HG02943 (cell line): ENCODE results near the gene FHAD1.

Source experiments
- ATAC-seq: cut with Tn5 transposase; IDR thresholded peaks from one replicate; pipeline ENCODE4 v1.9.1; 2021; ENCODE audit warnings: mild to moderate bottlenecking, low read depth, moderate library complexity; ENCODE audit not compliant: unreplicated experiment

Gene FHAD1

DNA sequence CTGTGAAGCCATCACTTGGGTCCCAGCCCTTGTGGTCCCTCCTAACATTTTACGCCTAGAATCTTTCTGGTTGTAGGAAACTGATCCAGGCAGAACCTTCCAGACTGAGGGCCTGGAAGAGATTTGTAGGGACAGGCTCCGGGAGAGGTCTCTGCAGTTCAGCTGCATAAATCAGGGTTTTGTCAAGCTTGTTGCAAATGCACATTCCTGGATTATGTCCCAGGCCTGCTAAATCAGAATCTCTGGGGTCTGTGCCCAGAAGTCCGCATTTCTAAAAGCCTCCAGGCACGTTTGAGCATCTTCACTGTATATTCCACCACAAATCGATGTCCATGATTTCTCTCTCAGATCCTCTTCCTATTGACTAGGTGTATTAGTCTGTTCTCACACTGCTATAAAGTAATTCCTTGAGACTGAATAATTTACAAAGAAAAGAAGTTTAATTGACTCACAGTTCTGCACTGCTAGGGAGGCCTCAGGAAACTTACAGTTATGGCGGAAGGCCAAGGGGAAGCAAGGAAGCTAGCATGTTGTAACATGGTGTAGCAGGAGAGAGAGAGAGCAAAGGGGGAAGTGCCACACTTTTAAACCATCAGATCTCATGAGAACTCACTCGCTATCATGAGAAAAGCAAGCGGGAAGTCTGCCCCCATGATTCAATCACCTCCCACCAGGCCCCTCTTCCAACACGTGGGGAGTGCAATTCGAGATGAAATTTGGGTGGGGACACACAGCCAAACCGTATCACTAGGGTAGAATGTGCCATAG lies 1.2 kb upstream of the FHAD1 start:
- ATAC-seq, result no peak

DNA sequence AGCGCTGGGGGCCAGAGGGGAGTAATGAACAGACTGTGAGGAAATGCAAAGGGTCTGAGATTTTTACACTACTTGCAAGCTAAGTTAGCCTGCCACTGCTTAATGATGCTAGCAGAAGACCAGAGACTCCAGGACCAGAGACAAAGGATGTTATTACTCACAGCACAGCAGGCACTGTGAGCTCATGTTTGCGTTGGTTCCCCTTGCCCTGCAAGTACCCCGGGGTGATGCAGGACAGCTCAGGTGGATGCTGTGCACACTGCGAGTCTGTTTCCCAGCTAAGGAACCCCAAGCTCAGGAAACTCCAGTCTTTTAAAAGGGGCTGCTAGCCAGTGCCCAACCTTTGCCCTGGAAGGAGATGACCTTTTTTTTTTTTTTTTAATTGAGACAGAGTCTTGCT lies 1.2 kb downstream of the FHAD1 start:
- no peak for ATAC-seq

DNA sequence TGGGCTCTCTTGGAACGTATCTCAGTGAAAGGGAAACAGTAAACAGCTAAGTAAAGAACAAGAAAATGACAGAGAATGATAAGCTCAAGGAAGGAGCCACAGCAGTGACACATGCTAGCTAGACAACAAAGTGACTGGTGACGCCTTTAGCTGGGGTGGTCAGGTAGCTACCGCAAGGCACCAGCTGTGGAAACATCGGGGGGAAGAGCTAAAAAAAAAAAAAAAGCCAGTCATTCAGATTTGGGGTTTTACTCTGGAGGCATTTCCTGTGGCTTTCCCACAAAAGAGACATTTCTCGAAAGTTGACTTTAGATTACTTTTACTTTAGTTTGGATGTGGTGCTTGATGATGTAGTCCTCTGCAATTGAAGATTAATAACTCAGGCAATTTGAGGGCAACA lies 2.1 kb downstream of the FHAD1 start:
- ATAC-seq, result no peak

DNA sequence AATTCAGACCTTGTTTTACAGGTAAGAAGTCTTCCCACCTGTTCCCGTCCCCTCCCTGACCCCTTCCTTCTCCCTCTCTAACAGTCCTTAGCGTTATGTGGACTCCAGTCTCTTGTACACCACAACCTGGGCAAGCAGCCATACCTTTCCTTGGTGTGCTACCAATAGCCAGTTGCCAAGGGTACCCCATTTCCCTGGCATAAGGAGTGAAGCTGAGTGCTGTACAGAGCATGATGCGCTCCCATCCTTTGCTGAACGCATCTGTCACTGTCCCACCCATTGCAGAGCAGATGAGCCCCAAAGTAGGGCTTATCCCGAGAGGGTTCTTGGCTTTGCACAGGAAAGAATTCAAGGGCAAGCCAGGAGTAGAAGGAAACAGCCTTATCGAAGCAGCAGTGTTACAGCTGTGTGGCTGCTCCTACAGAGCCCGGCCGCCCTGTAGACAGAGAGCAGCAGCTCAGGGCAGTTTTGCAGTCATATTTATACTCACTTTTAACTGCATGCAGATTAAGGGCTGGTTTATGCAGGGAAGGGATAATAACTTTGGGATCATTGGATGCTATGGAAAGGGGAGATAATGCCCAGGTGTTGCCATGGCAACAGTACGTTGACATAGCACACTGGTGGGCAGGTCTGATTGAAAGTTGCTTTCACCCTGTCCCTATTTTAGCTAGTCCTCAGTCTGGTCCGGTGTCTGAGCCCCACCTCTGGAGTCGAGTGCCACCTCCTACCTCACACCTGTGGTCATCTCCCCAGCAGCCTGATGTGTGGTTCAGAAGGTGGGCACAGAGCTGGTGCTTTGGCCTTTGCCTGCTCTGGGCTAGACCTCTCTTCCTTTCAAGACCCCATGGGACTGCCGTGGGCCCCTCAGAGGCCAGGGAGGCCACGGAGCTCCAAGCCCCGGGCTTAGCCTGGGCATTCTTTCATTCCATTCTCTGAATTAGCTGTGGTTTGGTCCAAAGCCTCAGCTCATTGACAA lies 5.1 kb downstream of the FHAD1 start:
- no peak for ATAC-seq

DNA sequence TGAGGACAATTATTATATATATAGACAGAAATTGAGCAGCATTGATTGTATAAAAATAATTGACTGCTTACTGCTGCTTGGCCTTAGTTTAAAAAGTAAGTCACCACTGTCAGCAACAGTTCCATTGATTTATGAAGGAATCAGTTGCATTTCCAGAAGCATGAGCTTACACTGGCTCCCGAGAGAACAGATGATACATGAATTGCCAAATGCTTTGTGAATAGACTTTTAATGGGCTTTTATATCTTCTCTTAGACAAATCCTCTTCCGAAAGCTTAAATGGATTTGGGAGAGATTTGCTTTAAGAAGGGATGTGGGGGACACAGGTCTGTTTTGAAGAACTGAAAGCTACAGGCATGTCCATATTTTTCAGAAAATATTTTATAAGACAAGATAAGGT lies 7.5 kb downstream of the FHAD1 start:
- ATAC-seq, result no peak

DNA sequence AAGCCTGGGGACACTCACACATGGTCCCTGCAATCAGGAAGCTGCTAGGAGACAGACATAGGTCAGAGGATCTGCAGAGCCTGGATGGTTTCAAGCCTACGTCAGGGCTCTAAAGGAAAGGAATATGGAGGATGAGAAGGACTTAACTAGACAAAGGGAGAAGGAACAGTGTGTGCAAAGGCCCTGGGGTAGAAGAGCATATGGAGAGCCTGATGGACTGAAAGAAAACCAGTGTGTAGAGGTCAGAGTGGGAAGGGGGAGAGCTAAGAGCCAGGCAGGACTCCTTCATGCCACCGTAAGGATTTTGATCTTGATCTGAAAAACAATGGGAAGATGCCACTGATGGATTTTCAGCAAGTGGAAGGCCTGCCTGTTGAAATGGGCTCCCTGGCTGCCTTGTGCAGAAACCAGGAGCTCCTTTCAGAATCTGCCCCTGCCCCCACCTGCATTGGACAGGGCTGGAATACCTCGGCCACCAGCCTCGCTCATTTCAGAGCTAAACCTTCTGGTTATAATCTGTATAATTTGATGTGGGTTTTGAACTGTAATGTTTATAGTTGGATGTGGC lies 8.6 kb downstream of the FHAD1 start:
- ATAC-seq, result no peak

DNA sequence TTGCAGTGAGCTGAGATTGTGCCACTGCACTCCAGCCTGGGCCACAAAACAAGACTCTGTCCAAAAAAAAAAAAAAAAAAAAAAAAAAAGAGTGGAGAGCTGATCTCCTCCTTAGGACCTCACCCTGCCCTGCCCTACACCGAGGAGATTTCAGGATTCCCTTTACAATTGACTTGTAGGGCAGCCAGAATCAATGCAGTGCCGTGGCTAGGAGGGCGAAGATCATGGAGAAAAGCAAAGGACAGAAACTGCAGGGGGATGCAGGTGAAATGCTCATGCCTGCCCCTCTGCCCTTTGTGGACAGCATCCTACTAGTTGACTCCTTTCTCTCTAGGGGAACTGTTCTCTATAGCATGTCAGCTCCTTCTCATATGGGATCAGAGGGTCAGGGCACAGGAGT lies 9.6 kb downstream of the FHAD1 start:
- ATAC-seq, result no peak

DNA sequence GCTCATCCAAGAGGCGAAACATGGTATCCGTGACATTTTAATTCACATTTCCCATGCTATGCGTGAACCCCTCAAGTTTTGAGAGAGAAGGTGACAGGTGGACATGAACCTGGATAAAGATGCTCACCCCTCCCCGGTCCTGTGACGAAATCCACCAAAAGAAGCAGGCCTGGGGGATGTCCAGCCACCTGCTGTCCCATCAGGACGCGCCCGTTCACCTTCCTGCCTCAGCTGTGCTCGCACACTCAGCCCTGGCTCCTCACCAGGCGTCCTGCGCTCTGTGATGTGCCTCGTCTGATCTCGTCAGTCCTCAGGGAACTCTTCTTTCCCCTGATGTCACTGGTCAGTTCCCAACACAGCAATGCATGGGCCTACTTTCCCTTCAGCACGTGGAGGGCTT lies 10.3 kb downstream of the FHAD1 start:
- no peak for ATAC-seq

DNA sequence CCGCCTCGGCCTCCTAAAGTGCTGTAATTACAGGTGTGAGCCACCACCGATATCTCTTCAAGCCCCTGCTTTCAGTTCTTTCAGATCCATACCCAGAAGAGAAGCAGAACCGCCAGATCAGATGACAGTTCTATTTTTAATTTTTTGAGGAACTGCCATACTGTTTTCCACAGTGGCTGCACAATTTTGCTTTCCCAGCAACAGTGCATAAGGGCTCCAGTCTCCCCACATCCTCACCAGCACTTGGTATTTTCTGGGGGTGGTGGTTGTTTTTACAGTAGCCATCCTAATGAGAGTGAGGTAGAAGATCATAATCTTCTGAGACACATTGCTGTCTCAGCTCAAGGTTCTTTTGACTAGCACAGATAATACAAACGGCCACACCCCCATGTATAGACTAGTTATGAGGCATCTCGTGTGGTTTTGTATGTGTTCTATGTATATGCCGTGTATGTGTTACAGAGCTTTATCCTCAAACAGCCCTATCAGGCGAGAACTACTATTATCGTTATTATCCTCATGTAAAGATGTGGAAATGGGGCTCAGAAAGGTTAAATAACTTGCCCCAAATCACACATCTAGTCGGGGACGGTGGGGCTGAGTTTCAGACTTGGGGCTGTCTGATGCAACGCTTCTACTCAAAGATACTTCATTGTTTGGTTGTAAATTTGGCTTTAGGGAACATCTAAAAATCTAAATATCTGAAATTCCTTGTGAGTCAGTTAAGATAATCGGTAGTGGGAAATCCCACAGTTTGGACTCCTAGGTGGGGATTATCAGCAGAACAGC lies 12.0 kb downstream of the FHAD1 start:
- ATAC-seq, result no peak

DNA sequence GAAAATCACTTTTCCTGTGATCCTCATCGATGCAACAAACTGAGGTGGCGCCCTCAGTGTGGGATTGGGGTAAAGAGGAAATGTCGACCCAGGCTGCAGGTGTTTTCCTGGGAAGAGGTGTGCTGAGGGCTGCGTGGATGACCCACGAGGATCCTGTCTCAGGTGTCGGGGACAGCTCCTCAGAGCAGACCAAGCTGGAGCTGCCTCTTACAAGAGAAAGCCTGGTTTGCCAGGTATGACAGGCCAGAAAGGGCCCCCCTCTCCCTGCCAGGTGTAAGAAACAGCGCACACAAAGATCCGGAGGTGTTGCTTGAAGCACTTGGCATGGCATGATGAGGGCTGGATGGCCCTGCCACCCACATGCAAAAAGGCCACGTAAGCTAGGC lies 12.6 kb downstream of the FHAD1 start:
- ATAC-seq, result no peak

DNA sequence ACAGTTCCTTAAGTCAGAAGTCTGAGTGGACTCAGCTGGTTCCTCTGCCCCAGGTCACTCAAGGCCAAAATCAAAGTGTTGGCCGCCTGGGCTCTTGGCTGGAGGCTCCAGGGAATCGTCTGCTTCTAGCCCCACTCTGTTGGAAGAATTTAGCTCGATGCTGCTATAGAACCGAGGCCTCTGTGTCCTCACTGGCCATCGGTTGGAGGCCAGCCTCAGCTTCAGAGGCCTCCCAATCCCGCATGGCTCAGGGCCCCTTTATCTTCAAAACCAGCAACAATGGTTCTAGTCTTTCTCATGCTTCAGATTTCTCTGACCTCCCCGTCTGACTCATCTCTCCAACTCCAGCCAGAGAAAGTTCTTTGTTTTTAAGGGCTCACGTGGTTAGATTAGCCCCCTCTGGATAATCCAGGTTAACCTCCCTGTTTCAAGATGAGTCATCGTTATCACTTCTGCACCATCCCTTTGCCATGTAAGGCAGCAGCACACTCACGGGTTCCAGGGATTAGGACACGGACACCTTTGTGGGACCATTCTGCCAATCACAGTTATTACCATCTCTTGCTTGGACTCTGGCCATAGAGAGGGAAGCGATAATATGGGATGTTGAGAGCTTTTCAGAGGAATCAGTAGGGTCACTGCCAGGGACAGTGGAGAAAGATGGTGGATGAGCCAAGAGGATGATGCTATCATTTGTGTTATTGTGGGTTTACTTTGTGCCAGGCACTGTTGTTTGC lies 13.6 kb downstream of the FHAD1 start:
- ATAC-seq, result no peak

DNA sequence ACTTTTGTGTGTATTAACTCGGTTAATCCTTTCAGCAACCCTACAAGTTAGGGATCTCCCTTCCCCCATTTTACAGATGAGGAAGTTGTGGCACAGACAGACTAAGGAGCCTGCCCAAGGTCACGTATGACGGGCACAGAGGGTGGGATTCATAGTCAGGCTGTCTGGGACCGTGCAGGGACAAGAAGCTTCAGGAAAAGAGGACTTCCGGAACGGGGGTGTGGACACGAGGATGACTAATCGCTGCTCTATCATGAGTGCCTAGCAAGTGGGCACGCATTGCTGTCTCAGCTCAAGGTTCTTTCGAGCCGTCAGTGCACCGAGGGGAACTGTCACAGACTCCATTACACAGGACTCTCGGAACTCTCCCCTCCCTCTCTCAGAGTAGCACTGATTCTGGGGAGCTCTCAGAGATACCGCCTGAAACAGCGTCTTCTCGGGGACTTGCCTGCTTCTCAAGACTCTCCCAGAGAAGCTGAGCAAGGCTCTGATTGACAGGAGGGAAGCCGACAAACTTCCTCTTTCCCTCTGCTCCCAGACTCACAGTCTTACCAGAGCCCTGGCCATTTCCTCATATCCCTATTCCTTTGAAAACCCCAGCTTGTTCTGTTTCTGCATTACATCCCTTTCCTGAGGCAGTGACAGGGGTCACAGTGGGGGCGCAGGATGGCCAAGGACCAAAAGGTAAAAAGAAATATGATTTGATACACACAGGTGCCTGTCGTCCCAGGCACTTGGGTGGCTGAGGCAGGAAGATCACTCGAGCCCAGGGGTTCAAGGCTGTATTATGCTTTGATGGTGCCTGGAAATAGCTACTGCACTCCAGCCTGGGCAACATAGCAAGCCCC lies 14.4 kb downstream of the FHAD1 start:
- ATAC-seq, result no peak

DNA sequence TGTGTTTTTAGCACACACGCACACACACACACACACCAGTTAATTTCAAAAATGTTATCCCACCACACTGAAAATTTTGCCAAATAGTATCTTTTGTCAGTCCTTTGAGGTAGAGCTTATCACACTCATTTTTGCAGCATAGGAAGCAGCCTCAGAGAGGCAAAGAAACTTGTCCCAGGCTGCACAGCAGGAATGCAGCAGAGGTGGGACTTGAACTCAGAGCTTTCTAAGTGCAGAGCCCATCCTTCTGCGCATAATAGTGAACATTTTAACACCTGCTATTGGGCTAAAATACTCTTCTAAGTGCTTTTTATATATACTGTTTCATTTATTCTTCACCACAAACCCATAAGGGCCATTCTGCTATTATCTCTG lies 15.0 kb downstream of the FHAD1 start:
- no peak for ATAC-seq

DNA sequence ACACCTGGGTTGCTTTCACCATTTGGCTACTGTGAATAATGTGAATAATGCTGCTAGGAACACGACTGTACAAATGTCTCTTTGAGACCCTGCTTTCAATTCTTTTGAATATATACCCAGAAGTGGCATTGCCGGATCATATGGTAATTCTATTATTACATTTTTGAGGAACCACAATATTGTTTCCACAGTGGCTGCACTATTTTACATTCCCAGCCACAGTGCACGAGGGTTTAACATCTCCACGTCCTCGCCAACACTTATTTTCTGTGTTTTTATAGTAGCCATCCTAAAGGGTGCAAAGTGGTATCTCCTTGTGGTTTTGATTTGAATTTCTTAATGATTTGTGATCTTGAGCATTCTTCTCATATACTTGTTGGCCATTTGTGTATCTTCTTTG lies 15.7 kb downstream of the FHAD1 start:
- ATAC-seq, result no peak

DNA sequence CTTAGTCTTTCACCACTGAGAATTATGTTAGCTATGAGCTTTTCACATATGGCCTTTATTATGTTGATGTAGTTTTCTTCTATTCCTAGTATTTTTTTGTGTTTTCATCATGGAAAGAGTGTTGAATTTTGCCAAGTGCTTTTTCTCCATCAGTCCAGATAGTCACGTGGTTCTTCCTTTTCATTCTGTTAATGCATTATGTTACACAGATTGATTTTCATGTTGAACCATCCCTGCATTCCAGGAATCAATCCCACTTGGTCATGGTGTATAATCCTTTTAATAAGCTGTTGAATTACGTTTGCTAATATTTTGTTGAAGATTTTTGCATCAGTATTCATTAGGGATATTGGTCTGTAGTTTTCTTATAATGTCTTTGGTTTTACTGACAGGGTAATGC lies 17.7 kb downstream of the FHAD1 start:
- ATAC-seq, result no peak

DNA sequence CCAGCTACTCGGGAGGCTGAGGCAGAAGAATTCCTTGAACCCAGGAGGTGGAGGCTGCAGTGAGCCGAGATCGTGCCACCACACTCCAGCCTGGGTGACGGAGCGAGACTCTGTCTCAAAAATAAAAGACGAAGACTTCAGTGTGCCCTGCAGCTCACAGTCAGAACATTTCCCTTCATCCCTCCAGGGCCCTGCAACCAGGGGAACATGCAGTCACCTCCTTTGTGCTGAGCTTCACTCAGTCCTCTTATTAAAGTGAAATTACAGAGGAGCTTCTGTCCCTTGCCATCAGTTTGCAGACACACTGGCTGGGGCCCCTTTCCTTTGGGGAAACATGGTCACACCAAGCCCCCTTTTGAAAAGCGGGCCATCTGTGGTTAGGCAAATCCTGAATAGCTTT lies 24.2 kb downstream of the FHAD1 start:
- ATAC-seq, result no peak

DNA sequence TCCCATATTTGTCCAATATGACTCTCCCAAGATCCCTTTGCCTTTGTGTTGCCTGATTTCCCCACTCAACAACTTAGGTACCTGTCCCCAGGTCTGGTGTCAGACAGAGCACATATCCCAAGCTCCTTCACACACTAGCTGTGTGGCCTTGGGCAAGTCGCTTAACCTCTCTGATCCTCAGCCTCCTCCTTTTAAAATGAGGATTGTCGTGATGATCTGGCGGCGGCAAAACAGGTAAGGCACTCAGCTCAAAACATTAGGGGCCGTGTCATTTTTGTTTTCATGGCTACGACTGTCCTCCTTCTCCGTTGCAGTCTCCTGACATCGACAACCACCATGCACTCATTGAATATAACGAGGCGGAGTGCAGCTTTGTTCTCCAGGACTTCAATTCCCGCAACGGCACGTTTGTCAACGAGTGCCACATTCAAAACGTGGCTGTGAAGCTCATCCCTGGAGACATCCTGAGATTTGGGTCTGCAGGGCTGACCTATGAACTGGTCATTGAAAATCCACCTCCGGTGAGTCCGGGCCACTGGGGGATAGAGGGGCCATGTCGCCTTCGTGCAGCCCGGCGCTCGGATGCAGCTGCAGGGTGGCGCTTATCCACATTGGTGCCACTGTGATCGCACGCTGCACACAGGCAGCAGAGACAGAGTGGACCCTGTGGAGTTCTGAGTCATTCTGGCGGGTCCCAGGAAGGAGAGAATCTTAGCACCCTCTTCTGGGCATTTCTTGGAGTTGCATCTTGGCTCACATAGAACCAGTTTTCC lies 25.2 kb downstream of the FHAD1 start:
- ATAC-seq, result no peak

DNA sequence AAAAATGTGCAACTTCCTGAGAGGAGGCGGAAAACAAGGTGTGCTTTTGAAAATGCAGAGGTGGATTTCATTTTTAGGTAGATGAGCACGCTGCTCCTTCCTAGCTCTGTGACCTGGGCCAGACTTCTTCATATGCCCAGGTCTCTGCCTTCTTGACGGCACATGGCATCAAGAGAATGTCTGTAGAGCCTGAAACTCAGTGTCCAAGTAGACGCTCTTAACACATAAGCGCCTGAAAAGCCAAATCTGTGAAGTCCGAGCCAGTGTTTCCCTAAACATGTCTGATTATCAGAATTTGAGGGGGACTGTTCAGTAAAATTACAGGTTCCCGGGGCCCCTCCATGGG lies 25.7 kb downstream of the FHAD1 start:
- no peak for ATAC-seq

DNA sequence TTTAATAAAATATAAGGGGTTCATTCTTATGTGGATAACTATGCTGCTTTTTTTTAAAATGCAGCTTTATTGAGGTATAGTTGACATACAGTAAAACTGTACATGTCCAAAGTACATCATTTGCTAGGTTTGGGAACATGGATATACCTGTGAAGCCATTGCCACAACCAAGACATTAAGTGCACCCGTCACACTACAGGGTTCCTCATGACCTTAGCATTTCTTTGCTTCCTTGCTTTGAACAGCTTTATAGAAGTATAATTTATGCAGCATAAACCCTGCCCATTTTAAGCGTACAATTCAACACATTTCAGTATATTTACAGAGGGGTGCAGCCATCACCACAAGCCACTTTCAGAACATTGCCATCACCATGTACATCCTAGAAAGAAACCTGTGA lies 26.3 kb downstream of the FHAD1 start:
- no peak for ATAC-seq
